HEK293 (cell line): ENCODE results near the gene HRG.

Experiments used
- TRIM28 ChIP-seq: IDR thresholded peaks from 2 replicates; pipeline ENCODE4 v1.6.1; 2011; ENCODE audit warnings: low read length, control low read depth, borderline replicate concordance
- ZNF324 ChIP-seq: fragments of 450-650 bp; formaldehyde crosslinking; IDR thresholded peaks from 2 replicates; pipeline ENCODE4 v1.5.1; 2016; ENCODE audit warnings: missing biosample characterization, missing genetic modification characterization
- ZNF561 ChIP-seq: fragments of 450-650 bp; IDR thresholded peaks from 2 replicates; pipeline ENCODE4 v1.5.1; 2018; ENCODE audit warnings: missing biosample characterization, missing genetic modification characterization, borderline replicate concordance

DNA sequence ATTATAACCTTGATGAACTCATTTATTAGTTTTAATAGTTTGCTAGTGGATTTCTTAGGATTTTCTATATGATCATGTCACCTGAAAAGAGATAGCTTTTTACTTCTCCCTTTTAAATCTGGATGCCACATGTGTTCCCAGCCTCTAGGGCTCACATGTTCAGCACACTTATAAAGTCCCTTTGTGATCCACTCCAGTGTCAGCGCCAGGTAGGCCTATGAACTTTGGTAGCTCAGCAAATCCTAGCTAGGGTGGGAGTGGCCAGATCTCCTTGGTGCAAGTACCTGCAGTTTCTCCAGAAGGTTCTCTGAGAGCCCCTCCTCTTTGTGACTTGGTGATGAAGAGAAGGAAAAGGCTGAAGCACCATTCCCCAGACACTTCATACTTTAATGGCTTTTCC is 17.0 kb upstream of the HRG start:
- no peak for TF ChIP-seq ZNF324 (tag by site-specific recombination)
- no peak for TF ChIP-seq ZNF561 (tag by site-specific recombination)
- no peak for TF ChIP-seq TRIM28
